Neural cell (in vitro differentiated cells): ENCODE data around the gene TMOD1. TPM values are rescaled to one million over a fixed set of nuclear protein-coding genes. Genes with fewer than 3 reads are reported as not detected.

Source experiments
- H2AFZ ChIP-seq: fragments of 200-600, 300-800 bp; sonication (generic), shearing (Covaris generic); 2 replicates; pipeline ENCODE4 v1.6.0; 2014; ENCODE audit warnings: low read depth, mild to moderate bottlenecking, antibody characterized with exemption, low read length, moderate library complexity
- H3F3A ChIP-seq: fragments of 200-600 bp; shearing (Covaris generic); 2 replicates; pipeline ENCODE4 v1.6.1; 2016; ENCODE audit warnings: mild to moderate bottlenecking, moderate library complexity, mixed read lengths, antibody characterized with exemption, low read length; ENCODE audit not compliant: insufficient read depth, poor library complexity, severe bottlenecking
- H3K27ac ChIP-seq: fragments of 200-600, 300-800 bp; sonication (generic), shearing (Covaris generic); 2 replicates; pipeline ENCODE4 v1.5.1; 2014; ENCODE audit warnings: mild to moderate bottlenecking, low read length, moderate library complexity
- H3K27me3 ChIP-seq: fragments of 300-800, 200-600 bp; sonication (generic), shearing (Covaris generic); 2 replicates; pipeline ENCODE4 v1.6.0; 2014; ENCODE audit warnings: mild to moderate bottlenecking, low read depth, low read length, moderate library complexity; ENCODE audit not compliant: insufficient read depth
- H3K36me3 ChIP-seq: fragments of 300-800, 200-600 bp; sonication (generic), shearing (Covaris generic); 2 replicates; pipeline ENCODE4 v1.5.1; 2014; ENCODE audit warnings: mild to moderate bottlenecking, antibody characterized with exemption, low read length, moderate library complexity; ENCODE audit not compliant: insufficient read depth
- H3K4me2 ChIP-seq: fragments of 300-800, 200-600 bp; sonication (generic), shearing (Covaris generic); 2 replicates; pipeline ENCODE4 v1.6.0; 2014; ENCODE audit warnings: mild to moderate bottlenecking, low read length
- H3K4me3 ChIP-seq: fragments of 300-800, 200-600 bp; sonication (generic), shearing (Covaris generic); 2 replicates; pipeline ENCODE4 v1.5.1; 2014; ENCODE audit warnings: mild to moderate bottlenecking, low read length, moderate library complexity
- H3K79me2 ChIP-seq: fragments of 200-600 bp; shearing (Covaris generic); replicated peaks from 2 replicates; pipeline ENCODE4 v1.6.0; 2014; ENCODE audit warnings: mild to moderate bottlenecking, low read length, moderate library complexity; ENCODE audit not compliant: insufficient read depth
- H3K9ac ChIP-seq: fragments of 300-800, 200-600 bp; sonication (generic), shearing (Covaris generic); 2 replicates; pipeline ENCODE4 v1.6.1; 2016; ENCODE audit warnings: mild to moderate bottlenecking, low read length, mixed read lengths
- H3K9me2 ChIP-seq: fragments of 200-600 bp; shearing (Covaris generic); 2 replicates; pipeline ENCODE4 v1.6.1; 2016; ENCODE audit warnings: mild to moderate bottlenecking, low read length, mixed read lengths; ENCODE audit not compliant: insufficient read depth
- H3K9me3 ChIP-seq: fragments of 200-600, 300-800 bp; sonication (generic), shearing (Covaris generic); 2 replicates; pipeline ENCODE4 v1.6.1; 2016; ENCODE audit warnings: mild to moderate bottlenecking, mixed run types, low read length, moderate library complexity, mixed read lengths
- H4K20me1 ChIP-seq: fragments of 200-600 bp; shearing (Covaris generic); 2 replicates; pipeline ENCODE4 v1.6.1; 2016; ENCODE audit warnings: mild to moderate bottlenecking, mixed run types; ENCODE audit not compliant: insufficient read depth
- EP300 ChIP-seq: fragments of 450-650 bp; conservative IDR thresholded peaks from 2 replicates; pipeline ENCODE4 v1.6.1; 2014; ENCODE audit warnings: antibody characterized with exemption, mild to moderate bottlenecking, moderate library complexity; ENCODE audit not compliant: poor library complexity, severe bottlenecking
- EZH2 ChIP-seq: fragments of 200-600, 300-800 bp; shearing (Covaris generic), sonication (generic); IDR thresholded peaks from 2 replicates; pipeline ENCODE4 v1.6.1; 2014; ENCODE audit warnings: antibody characterized with exemption, low read length, borderline replicate concordance, mild to moderate bottlenecking; ENCODE audit not compliant: insufficient read depth, poor library complexity, severe bottlenecking
- MXI1 ChIP-seq: fragments of 450-650 bp; conservative IDR thresholded peaks from 2 replicates; pipeline ENCODE4 v1.6.1; 2014; ENCODE audit warnings: antibody characterized with exemption, mild to moderate bottlenecking; ENCODE audit not compliant: poor library complexity, severe bottlenecking
- POLR2AphosphoS5 ChIP-seq: IDR thresholded peaks from 2 replicates; pipeline ENCODE4 v1.6.1; 2012
- RAD21 ChIP-seq: fragments of 450-650 bp; conservative IDR thresholded peaks from 2 replicates; pipeline ENCODE4 v1.6.1; 2014; ENCODE audit warnings: antibody characterized with exemption, mild to moderate bottlenecking, moderate library complexity
- REST ChIP-seq: IDR thresholded peaks from 2 replicates; pipeline ENCODE4 v1.6.1; 2012; ENCODE audit warnings: borderline replicate concordance
- SMC3 ChIP-seq: fragments of 450-650 bp; conservative IDR thresholded peaks from 2 replicates; pipeline ENCODE4 v1.6.1; 2014; ENCODE audit warnings: antibody characterized with exemption, mild to moderate bottlenecking, moderate library complexity; ENCODE audit not compliant: poor library complexity
- TAF1 ChIP-seq: IDR thresholded peaks from 2 replicates; pipeline ENCODE4 v1.6.1; 2012; ENCODE audit warnings: low read depth
- polyA plus RNA-seq: library from polyadenylated mRNA; depleted of rRNA; stranded (reverse); fragments of >200 nt; gene quantifications from 2 replicates; pipeline ENCODE4 v1.2.3, GENCODE V29; 2014
- TF ChIP-seq, protein P1 (sequence below): fragments of 450-650 bp; IDR thresholded peaks from 2 replicates; pipeline ENCODE4 v1.5.1; 2014; ENCODE audit warnings: antibody characterized with exemption, mild to moderate bottlenecking, moderate library complexity; ENCODE audit not compliant: poor library complexity, severe bottlenecking

The TMOD1 gene
- polyA plus RNA-seq, 1 donor from 2014 or later: 0.17 TPM

GRCh38 chr9:97591535-97591934 lies 90.1 kb downstream of the TMOD1 start:
- Histone ChIP-seq H2AFZ (no peak overlapping the region), H3K27ac (no peak overlapping the region), H3K9me2 (no peaks in the 10 kb centered on the region), H4K20me1 (no peaks in the 10 kb centered on the region), H3K27me3 (no peaks in the 10 kb centered on the region), H3K4me2 (no peak overlapping the region), H3K9me3 (no peaks in the 10 kb centered on the region), H3K36me3 (no peaks in the 10 kb centered on the region), H3K4me3 (no peak overlapping the region), H3K9ac (no peak overlapping the region), H3K79me2 (no peaks in the 10 kb centered on the region), H3F3A (no peaks in the 10 kb centered on the region)
- TF ChIP-seq POLR2AphosphoS5 (no peak), MXI1 (no peak), REST (no peak), EZH2 (no peak), EP300 (no peak), RAD21 (no peak), SMC3 (no peak), TAF1 (no peak)
- TF ChIP-seq, protein P1, sequence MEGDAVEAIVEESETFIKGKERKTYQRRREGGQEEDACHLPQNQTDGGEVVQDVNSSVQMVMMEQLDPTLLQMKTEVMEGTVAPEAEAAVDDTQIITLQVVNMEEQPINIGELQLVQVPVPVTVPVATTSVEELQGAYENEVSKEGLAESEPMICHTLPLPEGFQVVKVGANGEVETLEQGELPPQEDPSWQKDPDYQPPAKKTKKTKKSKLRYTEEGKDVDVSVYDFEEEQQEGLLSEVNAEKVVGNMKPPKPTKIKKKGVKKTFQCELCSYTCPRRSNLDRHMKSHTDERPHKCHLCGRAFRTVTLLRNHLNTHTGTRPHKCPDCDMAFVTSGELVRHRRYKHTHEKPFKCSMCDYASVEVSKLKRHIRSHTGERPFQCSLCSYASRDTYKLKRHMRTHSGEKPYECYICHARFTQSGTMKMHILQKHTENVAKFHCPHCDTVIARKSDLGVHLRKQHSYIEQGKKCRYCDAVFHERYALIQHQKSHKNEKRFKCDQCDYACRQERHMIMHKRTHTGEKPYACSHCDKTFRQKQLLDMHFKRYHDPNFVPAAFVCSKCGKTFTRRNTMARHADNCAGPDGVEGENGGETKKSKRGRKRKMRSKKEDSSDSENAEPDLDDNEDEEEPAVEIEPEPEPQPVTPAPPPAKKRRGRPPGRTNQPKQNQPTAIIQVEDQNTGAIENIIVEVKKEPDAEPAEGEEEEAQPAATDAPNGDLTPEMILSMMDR: no peak

- Histone ChIP-seq H3K79me2 (no peaks in the 10 kb centered on the region), H3F3A (no peaks in the 10 kb centered on the region), H3K36me3 (no peaks in the 10 kb centered on the region), H3K27ac (no peak overlapping the region), H3K9ac (no peak overlapping the region), H4K20me1 (no peaks in the 10 kb centered on the region), H3K27me3 (no peaks in the 10 kb centered on the region), H3K9me2 (no peaks in the 10 kb centered on the region), H3K9me3 (no peaks in the 10 kb centered on the region), H2AFZ (no peak overlapping the region), H3K4me3 (no peak overlapping the region), H3K4me2 (no peak overlapping the region)
- TF ChIP-seq MXI1 (no peak), SMC3 (no peak), EP300 (no peak), TAF1 (no peak), RAD21 (no peak), POLR2AphosphoS5 (no peak), EZH2 (no peak), REST (no peak)
- TF ChIP-seq, protein P1: no peak
Observed at GRCh38 chr9:97592126-97592525, 90.7 kb downstream of the TMOD1 start.
